Esophagus (tissue), 2 donors: ENCODE measurements around the gene RAC2. TPM values are rescaled to one million over a fixed set of nuclear protein-coding genes. Genes with fewer than 3 reads are reported as not detected.
A peak's percentile ranks its signal among the peaks of the same experiment; 100 is the strongest.

Experiments
- H3K27ac ChIP-seq, 2 donors: one replicate each; pipeline ENCODE4 v1.5.1; 2013; ENCODE audit warnings: low read depth in 2 of 2, mild to moderate bottlenecking in 2 of 2, inconsistent platforms in 1 of 2, low read length in 1 of 2, moderate library complexity in 1 of 2
- H3K27me3 ChIP-seq, 2 donors: one replicate each; pipeline ENCODE4 v1.6.1; 2013; ENCODE audit warnings: low read length in 2 of 2, control low read depth in 1 of 2, mild to moderate bottlenecking in 1 of 2; ENCODE audit not compliant: insufficient read depth in 2 of 2, control insufficient read depth in 1 of 2
- H3K36me3 ChIP-seq, 2 donors: one replicate each; pipeline ENCODE4 v1.6.1; 2013; ENCODE audit warnings: low read length in 1 of 2; ENCODE audit not compliant: control insufficient read depth in 2 of 2, insufficient read depth in 2 of 2
- H3K4me1 ChIP-seq, 2 donors: one replicate each; pipeline ENCODE4 v1.6.1; 2013; ENCODE audit warnings: low read length in 1 of 2; ENCODE audit not compliant: control insufficient read depth in 2 of 2, insufficient read depth in 2 of 2
- H3K4me3 ChIP-seq, 2 donors: one replicate each; pipeline ENCODE4 v1.5.1; 2013; ENCODE audit warnings: low read length in 2 of 2, mild to moderate bottlenecking in 2 of 2, low read depth in 1 of 2, moderate library complexity in 1 of 2
- H3K9me3 ChIP-seq, 2 donors: one replicate each; pipeline ENCODE4 v1.6.1; 2013; ENCODE audit warnings: mild to moderate bottlenecking in 2 of 2, low read depth in 1 of 2, low read length in 1 of 2, moderate library complexity in 1 of 2; ENCODE audit not compliant: control insufficient read depth in 2 of 2, insufficient read depth in 1 of 2
- whole genome bisulfite sequencing, 2 donors: extraction: QIAGEN DNeasy Blood & Tissue Kit; methylation state at CpG; one replicate each; pipeline ENCODE4 v1.1.7; 2013; 5-methylcytosine and 5-hydroxymethylcytosine counted together
- polyA plus RNA-seq, 2 donors: library from polyadenylated mRNA; stranded (reverse); fragments of 200-250 nt; gene quantifications; one replicate each; pipeline ENCODE4 v1.2.3, GENCODE V29; 2013
- donor health status: healthy with polysubstance abuse.
- donor health status: Bipolar disorder and iron deficiency.

The RAC2 gene
- polyA plus RNA-seq, 2 donors = 7.2 to 9.4 TPM

- 79% methylated on average over 11 of the region's 11 CpGs for WGBS, 2 donors
- H3K27ac ChIP-seq = no peak overlapping the region
- H3K27me3 ChIP-seq = no peaks in the 10 kb centered on the region
- peaks cover 0 to under 1% of the 10 kb centered on the region in 2 donors for H3K4me1 ChIP-seq
- H3K36me3 ChIP-seq = no peaks in the 10 kb centered on the region
- H3K9me3 ChIP-seq = peaks cover 0 to 4% of the 10 kb centered on the region in 2 donors
- no peak overlapping the region for H3K4me3 ChIP-seq
These were observed 33.3 kb upstream of the RAC2 start for GRCh38 chr22:37277384-37277783.

- Histone ChIP-seq H3K27me3 (no peaks in the 10 kb centered on the region), H3K9me3 (peaks cover 0 to 4% of the 10 kb centered on the region in 2 donors), H3K4me1 (no peaks in the 10 kb centered on the region), H3K36me3 (no peaks in the 10 kb centered on the region), H3K27ac (no peak overlapping the region), H3K4me3 (no peak overlapping the region)
- WGBS, 2 donors = 64 to 67% methylated on average over 2 of the region's 2 CpGs
These were observed 32.7 kb upstream of the RAC2 start for GRCh38 chr22:37276776-37277175.

- no peaks in the 10 kb centered on the region for H3K27me3 ChIP-seq
- WGBS, 2 donors = 69 to 74% methylated on average over 5 of the region's 5 CpGs
- peaks cover 0 to under 1% of the 10 kb centered on the region in 2 donors for H3K9me3 ChIP-seq
- no peak overlapping the region for H3K27ac ChIP-seq
- no peaks in the 10 kb centered on the region for H3K36me3 ChIP-seq
- no peaks in the 10 kb centered on the region for H3K4me1 ChIP-seq
- no peak overlapping the region for H3K4me3 ChIP-seq
These were observed 31.6 kb upstream of the RAC2 start for GRCh38 chr22:37275622-37276021.

GRCh38 chr22:37275134-37275533, 31.1 kb upstream of the RAC2 start:
- Histone ChIP-seq H3K27ac (no peak overlapping the region), H3K9me3 (no peaks in the 10 kb centered on the region), H3K4me3 (no peak overlapping the region), H3K4me1 (no peaks in the 10 kb centered on the region), H3K27me3 (no peaks in the 10 kb centered on the region), H3K36me3 (no peaks in the 10 kb centered on the region)
- 89 to 90% methylated on average over 11 of the region's 11 CpGs for WGBS, 2 donors

- no peaks in the 10 kb centered on the region for H3K27me3 ChIP-seq
- WGBS, 2 donors = 71 to 72% methylated on average over 11 to 12 of the region's 12 CpGs
- H3K9me3 ChIP-seq = no peaks in the 10 kb centered on the region
- no peaks in the 10 kb centered on the region for H3K4me1 ChIP-seq
- no peaks in the 10 kb centered on the region for H3K36me3 ChIP-seq
- no peak overlapping the region for H3K4me3 ChIP-seq
- H3K27ac ChIP-seq = no peak overlapping the region
These were observed 30.4 kb upstream of the RAC2 start for GRCh38 chr22:37274380-37274862.

- no peaks in the 10 kb centered on the region for H3K27me3 ChIP-seq
These were observed 29.8 kb upstream of the RAC2 start for GRCh38 chr22:37273846-37274225.

GRCh38 chr22:37273126-37273845, 29.2 kb upstream of the RAC2 start:
- 56 to 59% methylated on average over 17 of the region's 17 CpGs for WGBS, 2 donors
- H3K27me3 ChIP-seq = no peaks in the 10 kb centered on the region
- H3K27ac ChIP-seq = peak overlapping the region in 1 of 2 donors; percentile 5

More at GRCh38 chr22:37273846-37274225, 29.8 kb upstream of the RAC2 start:
- Histone ChIP-seq H3K4me1 (no peaks in the 10 kb centered on the region), H3K27ac (no peak overlapping the region), H3K36me3 (no peaks in the 10 kb centered on the region), H3K4me3 (no peak overlapping the region), H3K9me3 (no peaks in the 10 kb centered on the region)
- 59 to 75% methylated on average over 8 of the region's 8 CpGs for WGBS, 2 donors

GRCh38 chr22:37270928-37271650, 27.0 kb upstream of the RAC2 start:
- no peaks in the 10 kb centered on the region for H3K9me3 ChIP-seq
- WGBS, 2 donors = 65 to 75% methylated on average over 8 of the region's 8 CpGs
- H3K27ac ChIP-seq = no peak overlapping the region
- H3K4me1 ChIP-seq = no peaks in the 10 kb centered on the region
- H3K36me3 ChIP-seq = no peaks in the 10 kb centered on the region
- no peaks in the 10 kb centered on the region for H3K27me3 ChIP-seq
- H3K4me3 ChIP-seq = no peak overlapping the region

More at GRCh38 chr22:37273126-37273845, 29.2 kb upstream of the RAC2 start:
- no peak overlapping the region for H3K4me3 ChIP-seq
- no peaks in the 10 kb centered on the region for H3K9me3 ChIP-seq
- no peaks in the 10 kb centered on the region for H3K36me3 ChIP-seq
- no peaks in the 10 kb centered on the region for H3K4me1 ChIP-seq

GRCh38 chr22:37269936-37270678, 26.0 kb upstream of the RAC2 start:
- H3K4me3 ChIP-seq = no peak overlapping the region
- no peaks in the 10 kb centered on the region for H3K9me3 ChIP-seq
- no peak overlapping the region for H3K27ac ChIP-seq
- H3K27me3 ChIP-seq = no peaks in the 10 kb centered on the region
- WGBS, 2 donors = 71 to 76% methylated on average over 8 of the region's 8 CpGs
- no peaks in the 10 kb centered on the region for H3K36me3 ChIP-seq
- no peaks in the 10 kb centered on the region for H3K4me1 ChIP-seq
